HepG2 (cell line): ENCODE data around the gene KLF12. TPM values are rescaled to one million over a fixed set of nuclear protein-coding genes. Genes with fewer than 3 reads are reported as not detected.
A peak's percentile ranks its signal among the peaks of the same experiment; 100 is the strongest.

Experiments used
- ATAC-seq: fragments of 200-7000 bp; cut with Tn5 transposase; 3 replicates; pipeline ENCODE4 v1.9.1; 2020; ENCODE audit warnings: mild to moderate bottlenecking, moderate library complexity
- BruUV-seq: library from RNA; stranded (reverse); fragments of 400-500 nt; replicated peaks from 2 replicates; lab custom pipeline; 2021; lab: Mats Ljungman, UMichigan
- CTCF ChIA-PET: fragments of 300-600 bp; formaldehyde crosslinking; extraction: SDS; loops from one replicate; lab custom pipeline; 2021; ENCODE audit warnings: low total read pairs, inconsistent platforms, low intra/inter-chr PET ratio; lab: Yijun Ruan, JAX
- POLR2A ChIA-PET: fragments of 350-600 bp; sonication (Branson Sonifier 250); formaldehyde crosslinking; loops from one replicate; lab custom pipeline; 2020; ENCODE audit warnings: antibody characterized with exemption, inconsistent platforms; lab: Yijun Ruan, JAX
- DNase-seq: peaks from one replicate; pipeline ENCODE4 v3.0.0-alpha.2; 2015; ENCODE audit warnings: low spot score
- FAIRE-seq: peaks from 3 replicates; lab custom pipeline; 2011; peaks lifted over from hg19 to GRCh38; lab: Jason Lieb, UNC
- H2AFZ ChIP-seq: one replicate; pipeline ENCODE4 v1.6.1; 2011; ENCODE audit warnings: low read length, inconsistent platforms
- H3K27ac ChIP-seq: fragments of 300-600 bp; 3 replicates; pipeline ENCODE4 v1.8.0; 2011; ENCODE audit warnings: mixed run types, mild to moderate bottlenecking, mixed read lengths, low read length, inconsistent platforms; ENCODE audit not compliant: insufficient read depth; ENCODE audit errors: extremely low read length
- H3K27me3 ChIP-seq, 2 experiments: fragments of 200-600 bp in 1 of 2; 2 replicates in 1 of 2; 3 replicates in 1 of 2; pipeline versions ENCODE4 v1.6.0 to v1.8.0; 2011; ENCODE audit warnings: low read length in 2 of 2, mild to moderate bottlenecking in 2 of 2, moderate library complexity in 2 of 2, inconsistent platforms in 1 of 2; ENCODE audit not compliant: insufficient read depth in 2 of 2, control insufficient read depth in 1 of 2
- H3K36me3 ChIP-seq, 2 experiments: fragments of 200-600 bp in 1 of 2; replicated peaks in 1 of 2; 2 replicates in 1 of 2; 3 replicates in 1 of 2; pipeline versions ENCODE4 v1.5.1 to v1.8.0; 2011; ENCODE audit warnings: low read length in 2 of 2, inconsistent platforms in 1 of 2; ENCODE audit not compliant: insufficient read depth in 2 of 2, control insufficient read depth in 1 of 2
- H3K4me1 ChIP-seq: 2 replicates; pipeline ENCODE4 v1.5.1; 2012; ENCODE audit warnings: low read length, inconsistent platforms; ENCODE audit not compliant: insufficient read depth
- H3K4me2 ChIP-seq: 2 replicates; pipeline ENCODE4 v1.6.0; 2011; ENCODE audit warnings: low read depth, low read length, inconsistent platforms
- H3K4me3 ChIP-seq, 3 experiments: fragments of 200-600 bp in 1 of 3; sonication (generic), shearing (Covaris generic) in 1 of 3; replicated peaks in 1 of 3; 2 replicates each; pipeline ENCODE4 v1.5.1; 2011 to 2016; ENCODE audit warnings: low read length in 3 of 3, inconsistent platforms in 2 of 3, low read depth in 2 of 3, mild to moderate bottlenecking in 2 of 3, control low read depth in 1 of 3, mixed read lengths in 1 of 3; ENCODE audit not compliant: insufficient read depth in 1 of 3
- H3K79me2 ChIP-seq: one replicate; pipeline ENCODE4 v1.6.1; 2011; ENCODE audit warnings: low read length, inconsistent platforms; ENCODE audit not compliant: insufficient read depth
- H3K9ac ChIP-seq: 2 replicates; pipeline ENCODE4 v1.6.0; 2011; ENCODE audit warnings: mild to moderate bottlenecking, low read depth, low read length, inconsistent platforms; ENCODE audit not compliant: insufficient read depth
- H3K9me3 ChIP-seq: 2 replicates; pipeline ENCODE4 v1.5.1; 2012; ENCODE audit warnings: mild to moderate bottlenecking, low read length
- H4K20me1 ChIP-seq: 2 replicates; pipeline ENCODE4 v1.6.0; 2011; ENCODE audit warnings: inconsistent platforms, mild to moderate bottlenecking, low read length, moderate library complexity; ENCODE audit not compliant: insufficient read depth
- ARID2 ChIP-seq: sonication (generic); formaldehyde crosslinking; IDR thresholded peaks from 2 replicates; pipeline ENCODE4 v1.8.1; 2022; ENCODE audit warnings: mild to moderate bottlenecking, missing genetic modification reagents, borderline replicate concordance
- ETV5 ChIP-seq: IDR thresholded peaks from 2 replicates; pipeline ENCODE4 v1.6.1; 2018; ENCODE audit warnings: missing biosample characterization, missing genetic modification reagents, inconsistent platforms, borderline replicate concordance
- HOMEZ ChIP-seq: IDR thresholded peaks from 2 replicates; pipeline ENCODE4 v1.6.1; 2016; ENCODE audit warnings: low read depth
- HOXA5 ChIP-seq: sonication (generic); formaldehyde crosslinking; IDR thresholded peaks from 2 replicates; pipeline ENCODE4 v1.4.0; 2020; ENCODE audit warnings: missing genetic modification reagents
- NFE2 ChIP-seq: sonication (generic); formaldehyde crosslinking; IDR thresholded peaks from 2 replicates; pipeline ENCODE4 v1.4.0; 2020; ENCODE audit warnings: missing genetic modification reagents
- ONECUT2 ChIP-seq: sonication (generic); formaldehyde crosslinking; IDR thresholded peaks from 2 replicates; pipeline ENCODE4 v1.4.0; 2020; ENCODE audit warnings: missing genetic modification reagents
- TGIF2 ChIP-seq: IDR thresholded peaks from 2 replicates; pipeline ENCODE4 v1.6.1; 2016; ENCODE audit warnings: control low read depth, missing compliant biosample characterization
- ZMYM4 ChIP-seq: sonication (generic); formaldehyde crosslinking; IDR thresholded peaks from 2 replicates; pipeline ENCODE4 v1.8.1; 2023; ENCODE audit warnings: mild to moderate bottlenecking, missing genetic modification reagents
- ZNF263 ChIP-seq: sonication (generic); formaldehyde crosslinking; IDR thresholded peaks from 2 replicates; pipeline ENCODE4 v1.4.0; 2020; ENCODE audit warnings: missing genetic modification reagents
- ZNF264 ChIP-seq: sonication (generic); formaldehyde crosslinking; IDR thresholded peaks from 2 replicates; pipeline ENCODE4 v1.4.0; 2020; ENCODE audit warnings: missing genetic modification reagents
- ZNF709 ChIP-seq: sonication (generic); formaldehyde crosslinking; IDR thresholded peaks from 2 replicates; pipeline ENCODE4 v1.5.0; 2020; ENCODE audit warnings: mild to moderate bottlenecking, missing genetic modification reagents
- WGBS: methylation state at CpG from one replicate; pipeline ENCODE4 v1.1.6; 2017; ENCODE audit warnings: low lambda C conversion rate; 5-methylcytosine and 5-hydroxymethylcytosine counted together
- in situ Hi-C: cut with HindIII; loops from 2 replicates; pipeline ENCODE4 v1.10.0; 2017; ENCODE audit warnings: low pct_unique_long_range_greater_than_20kb; ENCODE audit not compliant: extremely low pct_ligation_motif_present
- intact Hi-C: fragments of 100-400 bp; cut with micrococcal nuclease; formaldehyde crosslinking; loops from one replicate; pipeline ENCODE4 v1.10.0; 2022; ENCODE audit not compliant: unreplicated experiment
- polyA plus RNA-seq, 8 experiments: library from polyadenylated mRNA; depleted of rRNA in 3 of 8; stranded (reverse) in 7 of 8; unstranded in 1 of 8; fragments of >200 nt; fragmentation: Illumina TruSeq in 4 of 8; extraction: Trizol in 4 of 8; gene quantifications; 2 replicates each; pipeline versions ENCODE4 v1.2.1 to v1.2.3, GENCODE V29; 2011 to 2016; ENCODE audit warnings: low read depth in 4 of 8, missing spikeins in 1 of 8, mixed read lengths in 1 of 8; ENCODE audit not compliant: insufficient read depth in 1 of 8
- total RNA-seq, 5 experiments: library from RNA; depleted of rRNA; stranded (reverse); fragments of >200 nt; fragmentation: Illumina TruSeq; extraction: Trizol; gene quantifications; 2 replicates each; pipeline ENCODE4 v1.2.3, GENCODE V29; 2016; ENCODE audit warnings: low read depth in 1 of 5

Gene KLF12
- total and polyA plus RNA-seq, 2 of the 13 experiments (the other 11 are each of a cell fraction or from before 2014, with no cell fraction given): 0.66 to 1.5 TPM

- no peaks in the 10 kb centered on the region for H3K9me3 ChIP-seq
- H3K4me3 ChIP-seq: no peak overlapping the region
- H3K4me1 ChIP-seq: peaks cover 37% of the 10 kb centered on the region
- no peak overlapping the region for H3K27ac ChIP-seq
- 28% methylated on average over 4 of the region's 4 CpGs for WGBS
- H3K36me3 ChIP-seq: no peaks in the 10 kb centered on the region
- in situ Hi-C loops: no loop called here
- no peak overlapping the region for H3K9ac ChIP-seq
- FAIRE-seq: no peak
- BruUV-seq: no TSS peak
- ChIA-PET POLR2A (no interaction called here), CTCF (no interaction called here)
- TF ChIP-seq HOMEZ (CRISPR knock-in tag): peak; percentile 57; the same call in 1 of the 2 replicates
- TF ChIP-seq TGIF2: no peak
- peak; percentile 67; the same call in 1 of the 2 replicates for TF ChIP-seq ZMYM4 (CRISPR knock-in tag)
- no peak for TF ChIP-seq ZNF263 (CRISPR knock-in tag)
- TF ChIP-seq ETV5 (CRISPR knock-in tag): peak; percentile 24; the same call in 1 of the 2 replicates
- peak; percentile 74 for ATAC-seq
- H4K20me1 ChIP-seq: no peaks in the 10 kb centered on the region
- H3K27me3 ChIP-seq: no peaks in the 10 kb centered on the region
- DNase-seq: no peak
- no peak overlapping the region for H2AFZ ChIP-seq
- intact Hi-C loops: no loop called here
- H3K4me2 ChIP-seq: peak overlapping the region; percentile 15; the same call in 1 of the 2 replicates
- no peaks in the 10 kb centered on the region for H3K79me2 ChIP-seq
These were observed 24.2 kb downstream of the KLF12 start for GRCh38 chr13:74110053-74110452.

- DNase-seq: no peak
- H2AFZ ChIP-seq: no peak overlapping the region
- TF ChIP-seq NFE2 (no peak), ARID2 (CRISPR knock-in tag) (no peak), ONECUT2 (CRISPR knock-in tag) (0 out of 2 replicates have a peak, but pooled peaks have one; percentile 23), HOXA5 (no peak), ZNF264 (CRISPR knock-in tag) (no peak), ZNF709 (CRISPR knock-in tag) (no peak)
- no peak overlapping the region for H3K27ac ChIP-seq
- H3K9ac ChIP-seq: no peak overlapping the region
- H3K79me2 ChIP-seq: no peaks in the 10 kb centered on the region
- no peak for ATAC-seq
- WGBS: 43% methylated on average over 3 of the region's 3 CpGs
- H3K9me3 ChIP-seq: no peaks in the 10 kb centered on the region
- no peak for FAIRE-seq
- H3K4me1 ChIP-seq: peaks cover 33% of the 10 kb centered on the region
- ChIA-PET POLR2A (no interaction called here), CTCF (no interaction called here)
- BruUV-seq: no TSS peak
- no peaks in the 10 kb centered on the region for H4K20me1 ChIP-seq
- intact Hi-C loops (no loop called here), in situ Hi-C loops (no loop called here)
- no peaks in the 10 kb centered on the region for H3K27me3 ChIP-seq
- H3K4me3 ChIP-seq: no peak overlapping the region
- H3K36me3 ChIP-seq: no peaks in the 10 kb centered on the region
- H3K4me2 ChIP-seq: no peak overlapping the region
These were observed 26.6 kb downstream of the KLF12 start for GRCh38 chr13:74107598-74107997.
